Heart right ventricle (tissue), 16 donors: ENCODE results near the gene KCNG1. TPM values are rescaled to one million over a fixed set of nuclear protein-coding genes. Genes with fewer than 3 reads are reported as not detected.
A peak's percentile ranks its signal among the peaks of the same experiment; 100 is the strongest.

ENCODE experiments used
- ATAC-seq, 8 donors: fragments of 200-7000 bp; cut with Tn5 transposase; one replicate each; pipeline ENCODE4 v1.9.1; 2020; ENCODE audit warnings: mild to moderate bottlenecking in 8 of 8, moderate library complexity in 8 of 8, moderate number of reproducible peaks in 1 of 8
- DNase-seq, 2 donors: peaks; one replicate each; pipeline ENCODE4 v3.0.0-alpha.2; 2020
- H3K27ac ChIP-seq, 10 donors: fragments of 200-600 bp; sonication (generic) in 2 of 10; one replicate each; pipeline versions ENCODE4 v1.5.0 to v1.8.0; 2020 to 2022; ENCODE audit warnings: mild to moderate bottlenecking in 3 of 10
- H3K27me3 ChIP-seq, 7 donors: fragments of 200-600 bp; one replicate each; pipeline ENCODE4 v1.8.0; 2021 to 2022; ENCODE audit warnings: mild to moderate bottlenecking in 2 of 7
- H3K36me3 ChIP-seq, 9 donors: fragments of 200-600 bp; sonication (generic) in 1 of 9; one replicate each; pipeline versions ENCODE4 v1.5.0 to v1.8.0; 2020 to 2022; ENCODE audit warnings: mild to moderate bottlenecking in 2 of 9
- H3K4me1 ChIP-seq, 9 donors: fragments of 200-600 bp; sonication (generic) in 1 of 9; one replicate each; pipeline versions ENCODE4 v1.5.0 to v1.8.0; 2020 to 2022; ENCODE audit warnings: mild to moderate bottlenecking in 4 of 9
- H3K4me3 ChIP-seq, 10 donors: fragments of 200-600 bp; sonication (generic) in 2 of 10; one replicate each; pipeline versions ENCODE4 v1.5.0 to v1.8.0; 2020 to 2022; ENCODE audit warnings: mild to moderate bottlenecking in 7 of 10, moderate library complexity in 2 of 10
- H3K9me3 ChIP-seq, 11 donors: fragments of 200-600 bp in 10 of 11; sonication (generic) in 2 of 11; one replicate each; pipeline versions ENCODE4 v1.5.0 to v1.8.0; 2013 to 2022; ENCODE audit warnings: mild to moderate bottlenecking in 2 of 11, control low read depth in 1 of 11, moderate library complexity in 1 of 11
- CTCF ChIP-seq, 9 donors: fragments of 200-600 bp; sonication (generic) in 2 of 9; IDR thresholded peaks; one replicate each; pipeline versions ENCODE4 v1.5.0 to v1.8.0; 2021 to 2022; ENCODE audit warnings: antibody characterized with exemption in 9 of 9, mild to moderate bottlenecking in 5 of 9, moderate library complexity in 1 of 9
- WGBS, 2 donors: extraction: QIAGEN DNeasy Blood & Tissue Kit; methylation state at CpG; one replicate each; pipeline ENCODE4 v1.1.7; 2013; ENCODE audit warnings: inconsistent platforms in 1 of 2; 5-methylcytosine and 5-hydroxymethylcytosine counted together
- intact Hi-C, 10 donors: fragments of 100-400 bp; cut with DNase I; formaldehyde crosslinking; loops; one replicate each; pipeline versions ENCODE4 v1.11.1 to v1.14.2; 2022
- polyA plus RNA-seq, 2 donors: library from polyadenylated mRNA; stranded (reverse); fragments of 200-250 nt; gene quantifications; one replicate each; pipeline ENCODE4 v1.2.3, GENCODE V29; 2013
- total RNA-seq, 10 donors: library from RNA; stranded (reverse); fragmentation: NEBNext Ultra II Directional in 3 of 10; extraction: Animal tissue kit (Norgen Biotek cat#: 25700) in 3 of 10; gene quantifications; one replicate each; pipeline versions ENCODE4 v1.2.1 to v1.2.4, GENCODE V29; 2021 to 2023
- donor health status: Arrhythmogenic right ventricular cardiomyopathy.
- donor health status: ischemic (EF 13 %, LVEDD 7.1; RV severe dilation, severe dysfunction).
- donor health status: healthy with polysubstance abuse.
- donor health status: DM: no; HTN: yes; CAD: no.
- donor health status: DM: no; HTN: no; CAD: no.
- donor health status: ischemic (EF 25% LVEDD 6.9; RV normal size, moderate dysfunction).
- donor health status: ischemic (EF 25% LVEDD 5.7; RV mildly dilated, moderate dysfunction).
- donor health status: healthy.
- donor health status: DM: yes; HTN: yes; CAD: no.
- donor health status: Ischemic cardiomyopathy.
- donor health status: ischemic (EF 35%, LVEDD 5.7; RV mildly dilated, moderate dysfunction).
- donor health status: nonischemic (EF 11% LVEDD 7.7; RV severe dilation, severe dysfunction).
- donor health status: DM: yes; HTN: yes; CAD: no.
- donor health status: PGD.
- donor health status: ischemic (EF 29% LVEDD 5.4; RV normal size, mild dysfunction).
- donor health status: nonischemic (EF 23%, LVEDD 6.1; RV moderate dilation, normal function).

Gene KCNG1
- total and polyA plus RNA-seq, 12 donors = 0.15 to 0.99 (median 0.32) TPM; not detected in 4

GRCh38 chr20:50991076-50991475, 31.8 kb downstream of the KCNG1 start:
- ATAC-seq = no peak
- no peak for TF ChIP-seq CTCF (IDR thresholded peaks at IDR 0.05)
- intact Hi-C loops = loop anchor here in 1 of 10 donors (5.0 kb wide), 1 partner anchor 331 kb away; no protein-coding TSS in a partner anchor
- H3K27ac ChIP-seq = no peak overlapping the region
- H3K4me3 ChIP-seq = no peak overlapping the region
- H3K9me3 ChIP-seq = no peaks in the 10 kb centered on the region
- 82 to 84% methylated on average over 3 of the region's 3 CpGs for WGBS, 2 donors
- no peak for DNase-seq
- H3K4me1 ChIP-seq = no peaks in the 10 kb centered on the region
- H3K36me3 ChIP-seq = no peaks in the 10 kb centered on the region
- peaks cover 0 to 49% (median 36%) of the 10 kb centered on the region in 7 donors for H3K27me3 ChIP-seq

GRCh38 chr20:50987493-50988210, 35.3 kb downstream of the KCNG1 start:
- intact Hi-C loops = loop anchor here (1.0 to 10.0 kb wide), 9 partner anchors 317 to 1095 kb away; no protein-coding TSS in a partner anchor
- ATAC-seq = peak; percentile 83 to 92 (median 88)
- Histone ChIP-seq H3K27ac (no peak overlapping the region), H3K36me3 (no peaks in the 10 kb centered on the region), H3K4me3 (no peak overlapping the region), H3K4me1 (no peaks in the 10 kb centered on the region), H3K9me3 (no peaks in the 10 kb centered on the region), H3K27me3 (peaks cover 0 to 71% (median 55%) of the 10 kb centered on the region in 7 donors)
- WGBS, 2 donors = 15 to 18% methylated on average over 13 of the region's 13 CpGs
- peak; percentile 76 to 90 (median 86) for TF ChIP-seq CTCF (IDR thresholded peaks at IDR 0.05)
- peak; percentile 18 to 74 for DNase-seq

- Histone ChIP-seq H3K27me3 (peaks cover 0 to 74% (median 54%) of the 10 kb centered on the region in 7 donors), H3K4me1 (peaks cover 0 to 16% (median 0%) of the 10 kb centered on the region in 9 donors), H3K36me3 (no peaks in the 10 kb centered on the region), H3K4me3 (no peak overlapping the region), H3K27ac (no peak overlapping the region), H3K9me3 (no peaks in the 10 kb centered on the region)
- no peak for DNase-seq
- ATAC-seq = no peak
- WGBS, 2 donors = 81 to 84% methylated on average over 2 of the region's 2 CpGs
- TF ChIP-seq CTCF (IDR thresholded peaks at IDR 0.05) = no peak
- intact Hi-C loops = loop anchor here in 8 of 10 donors (10.0 kb wide), 3 partner anchors 611 to 651 kb away; no protein-coding TSS in a partner anchor
Measured at GRCh38 chr20:50983321-50983720, 39.6 kb downstream of the KCNG1 start.

GRCh38 chr20:50982363-50982762, 40.5 kb downstream of the KCNG1 start:
- 27 to 45% methylated on average over 4 of the region's 4 CpGs for WGBS, 2 donors
- peaks cover 0 to 16% (median 0%) of the 10 kb centered on the region in 9 donors for H3K4me1 ChIP-seq
- H3K4me3 ChIP-seq = no peak overlapping the region
- peaks cover 0 to 84% (median 63%) of the 10 kb centered on the region in 7 donors for H3K27me3 ChIP-seq
- H3K36me3 ChIP-seq = no peaks in the 10 kb centered on the region
- no peaks in the 10 kb centered on the region for H3K9me3 ChIP-seq
- intact Hi-C loops = loop anchor here in 8 of 10 donors (10.0 kb wide), 3 partner anchors 612 to 652 kb away; no protein-coding TSS in a partner anchor
- no peak for TF ChIP-seq CTCF (IDR thresholded peaks at IDR 0.05)
- ATAC-seq (peak in 1 of 8 donors; percentile 48), DNase-seq (no peak)
- no peak overlapping the region for H3K27ac ChIP-seq
